Stimulated activated CD4-positive, alpha-beta T cell treated with anti-CD3 and anti-CD28 coated beads, Interleukin-1b, Interleukin-23, amount 100 ng/mL, for 24 hours (primary cell): Measurements from ENCODE around the gene CHD9.
"Not testable (repeated sequence)": the region's sequence is repeated elsewhere in the genome, so short reads cannot be mapped to it uniquely, and the experiment has no call there.

Experiments used
- DNase-seq, 4 experiments: peaks; one replicate each; pipeline ENCODE4 v3.0.0-alpha.2; 2020; ENCODE audit warnings: low read depth in 4 of 4, low spot score in 1 of 4

Gene CHD9

DNA sequence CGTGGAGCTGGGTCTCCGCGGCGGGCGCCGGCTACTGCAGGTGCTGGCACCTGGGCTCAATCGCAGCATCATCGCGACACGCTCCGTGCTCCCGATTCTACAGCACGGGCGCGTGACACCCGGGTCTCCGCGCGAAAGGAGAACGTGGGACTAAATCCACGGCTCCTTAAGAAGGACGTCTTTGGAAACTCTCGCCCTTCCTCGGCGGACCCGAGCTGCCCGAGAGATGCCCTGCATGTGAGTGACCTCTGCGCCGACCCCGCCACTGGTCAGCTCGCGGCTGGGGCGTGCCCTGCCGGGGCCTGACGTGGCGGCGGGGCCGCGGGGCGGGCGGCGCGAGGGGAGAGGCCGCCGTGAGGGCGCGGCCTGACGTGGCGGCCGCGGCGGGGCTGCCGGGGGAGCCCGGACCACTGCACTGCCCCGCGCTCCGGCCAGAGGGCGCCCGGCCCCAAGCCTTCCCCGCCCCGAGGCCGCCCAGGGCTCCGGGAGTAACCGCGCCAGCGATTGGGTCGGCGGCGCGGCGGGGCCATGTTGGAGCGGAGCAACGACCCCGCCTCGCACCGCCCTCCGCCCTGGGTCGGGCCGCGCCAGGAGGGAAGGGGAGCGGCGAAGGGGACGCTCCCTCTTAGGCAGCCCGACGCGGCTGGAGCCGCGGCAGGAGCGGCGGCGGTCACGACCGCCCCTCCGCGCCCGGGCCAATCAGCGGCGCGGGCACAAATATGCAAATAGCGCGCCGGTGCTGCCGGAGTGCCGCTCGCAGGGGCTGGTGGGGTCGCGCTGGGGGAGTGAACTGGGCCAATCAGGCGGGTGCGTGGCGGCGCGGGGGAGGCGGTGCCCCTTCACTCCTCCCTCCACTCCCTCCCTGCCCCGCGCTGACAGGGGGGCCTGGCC lies 75.6 kb downstream of the CHD9 start:
- DNase-seq: peak; percentile 71 to 90 (median 84)

DNA sequence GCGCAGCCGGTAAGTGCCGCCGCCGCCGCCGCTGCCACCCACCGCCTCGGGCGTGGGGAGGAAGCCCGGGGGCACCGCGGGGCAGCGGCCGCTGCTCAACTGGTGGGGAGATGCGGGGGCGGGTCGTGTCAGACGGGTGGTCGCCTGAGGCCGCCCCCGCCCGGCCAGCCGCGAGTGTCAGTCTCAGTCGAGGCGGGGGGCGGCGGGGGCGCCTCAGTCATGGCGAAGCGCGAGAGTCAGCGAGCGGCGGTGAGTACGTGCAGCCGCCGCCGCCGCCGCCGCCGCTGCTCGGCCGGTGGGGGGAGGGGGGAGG lies 76.2 kb downstream of the CHD9 start:
- DNase-seq: no peak

DNA sequence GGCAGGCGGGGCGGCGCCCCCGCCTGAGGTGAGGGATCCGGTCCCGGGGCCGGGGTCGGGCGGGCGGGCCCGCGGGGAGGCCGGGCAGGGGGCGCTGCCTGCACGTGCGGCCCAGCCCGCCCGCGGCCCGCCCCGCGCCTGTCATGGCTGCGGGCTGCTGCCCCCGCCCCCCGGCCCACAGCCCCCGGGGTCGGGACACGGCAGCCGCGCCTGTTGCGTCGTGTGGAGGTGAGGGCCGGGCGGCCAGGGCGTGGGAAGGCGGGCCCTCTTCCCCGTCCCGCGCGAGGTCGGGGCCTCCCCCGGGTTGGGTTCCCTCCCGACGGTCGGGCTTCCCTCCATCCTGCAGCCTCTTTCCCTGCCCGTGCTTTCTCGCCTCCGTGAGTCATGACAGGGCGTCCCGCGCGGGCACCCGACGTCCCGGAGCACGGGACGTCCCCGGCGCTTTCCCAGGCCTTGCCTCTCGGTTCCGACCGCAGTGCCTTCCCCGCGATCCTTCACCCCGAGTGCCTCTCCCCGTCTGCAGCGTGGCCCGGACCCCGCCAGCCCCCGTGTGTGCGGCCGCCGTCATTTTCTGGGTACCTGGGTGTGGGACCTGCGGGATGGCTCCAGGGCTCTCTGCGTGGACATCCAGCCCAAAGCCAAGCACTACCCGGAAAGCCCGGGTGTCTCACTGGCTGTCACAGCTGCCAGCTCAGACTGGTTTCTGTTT lies 76.7 kb downstream of the CHD9 start:
- peak; percentile 26 to 60 (median 43) for DNase-seq

DNA sequence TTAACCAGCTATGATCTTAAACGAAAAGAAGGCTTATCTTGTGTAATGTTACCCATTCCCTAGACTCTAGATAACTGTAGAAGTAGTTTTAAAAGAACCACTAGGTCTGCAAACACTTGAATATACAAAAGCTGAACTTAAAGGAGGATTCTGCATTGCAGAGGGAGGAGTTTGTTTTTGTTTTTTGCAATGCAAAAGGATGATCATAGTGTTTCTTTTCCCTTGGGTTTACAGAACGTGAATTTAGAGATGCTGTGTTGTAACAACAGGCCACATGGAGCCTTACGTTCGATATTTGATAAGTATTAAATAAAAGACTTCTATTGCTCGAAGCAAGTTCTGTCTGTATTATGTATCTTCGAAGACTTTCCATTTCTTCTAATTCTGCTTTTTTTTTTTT lies 77.6 kb downstream of the CHD9 start:
- no peak for DNase-seq

DNA sequence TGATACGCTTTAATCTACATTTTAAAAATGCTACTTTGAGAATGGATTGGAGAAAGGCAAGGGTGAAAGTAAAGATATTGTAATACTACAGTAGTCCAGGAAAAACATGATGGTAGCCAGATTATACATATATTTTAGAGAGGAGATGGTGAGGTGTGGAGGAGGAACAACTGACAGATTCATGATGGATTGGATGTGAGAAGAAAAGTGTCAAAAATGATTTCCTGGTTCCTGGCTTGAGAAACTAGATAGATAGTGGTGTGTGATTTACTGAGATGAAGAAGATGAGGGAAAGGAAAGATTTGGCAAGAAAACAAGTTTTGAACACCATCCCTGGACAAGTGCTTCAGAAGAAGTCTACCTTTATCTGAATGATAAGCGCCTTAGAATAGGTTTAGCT lies 80.5 kb downstream of the CHD9 start:
- no peak for DNase-seq

DNA sequence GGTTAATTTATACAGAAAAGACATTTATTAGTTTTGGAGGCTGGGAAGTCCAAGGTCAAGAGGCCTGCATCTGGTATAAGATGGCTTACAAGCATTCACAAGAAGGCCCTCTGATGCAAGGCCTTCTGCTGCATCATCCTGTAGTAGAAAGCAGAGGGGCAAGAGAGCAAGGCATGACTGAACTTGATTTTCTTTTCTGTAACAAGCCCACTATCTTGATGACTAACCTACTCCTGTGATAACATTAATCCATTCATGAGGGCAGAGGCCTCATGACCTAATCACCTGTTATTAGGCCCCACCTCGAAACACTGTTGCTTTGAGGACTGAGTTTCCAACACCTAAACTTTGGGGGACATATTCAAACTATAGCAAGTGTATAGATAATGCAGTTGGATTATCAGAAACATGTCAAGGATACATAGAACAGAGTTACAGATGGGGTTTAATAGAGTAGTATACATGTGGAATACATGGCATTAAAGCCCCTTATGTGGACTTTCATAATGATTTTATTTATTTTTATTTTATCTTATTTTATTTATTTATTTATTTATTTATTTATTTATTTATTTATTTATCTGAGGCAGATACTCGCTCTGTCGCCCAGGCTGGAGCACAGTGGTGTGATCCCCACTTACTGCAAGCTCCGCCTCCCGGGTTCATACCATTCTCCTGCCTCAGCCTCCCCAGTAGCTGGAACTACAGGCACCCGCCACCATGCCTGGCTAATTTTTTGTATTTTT lies 88.2 kb downstream of the CHD9 start:
- no peak for DNase-seq

DNA sequence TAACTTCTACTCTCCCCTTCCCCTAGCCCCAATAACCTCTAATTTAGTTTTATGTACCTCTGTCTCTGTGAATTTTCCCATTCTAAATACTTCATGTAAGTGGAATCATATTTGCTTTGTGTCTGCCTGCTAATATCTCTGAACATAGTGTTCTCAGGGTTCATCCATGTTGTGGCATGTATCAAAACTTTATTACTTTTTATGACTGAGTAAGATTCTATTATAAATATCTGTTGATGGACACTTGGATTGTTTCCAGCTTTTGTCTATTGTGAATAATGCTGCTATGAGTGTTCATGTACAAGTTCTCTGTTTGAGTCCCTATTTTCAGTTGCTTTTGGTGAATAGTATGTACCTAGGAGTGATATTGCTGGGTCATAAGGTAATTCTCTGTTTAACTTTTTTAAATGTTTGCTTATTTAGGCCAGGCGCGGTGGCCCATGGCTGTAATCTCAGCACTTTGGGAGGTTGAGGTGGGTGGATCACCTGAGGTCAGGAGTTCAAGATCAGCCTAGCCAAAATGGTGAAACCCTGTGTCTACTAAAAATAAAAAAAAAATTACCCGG lies 92.8 kb downstream of the CHD9 start:
- no peak for DNase-seq

DNA sequence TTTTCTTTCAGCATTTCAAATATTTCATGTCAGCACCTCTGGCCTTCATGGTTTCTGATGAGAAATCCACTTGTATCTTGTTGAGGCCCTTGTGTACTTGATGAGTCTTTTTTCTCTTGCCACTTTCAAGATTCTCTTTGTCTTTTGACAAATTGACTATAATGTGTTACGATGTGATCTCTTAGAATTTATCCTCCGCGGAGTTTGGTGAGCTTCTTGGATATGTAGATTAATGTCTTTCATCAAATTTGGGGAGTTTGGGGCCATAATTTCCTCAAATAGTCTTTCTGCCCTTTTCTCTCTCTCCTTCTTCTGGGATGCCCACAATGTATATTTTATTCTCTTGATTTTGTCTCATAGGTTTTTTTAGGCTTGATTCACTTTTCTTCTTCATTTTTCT lies 96.0 kb downstream of the CHD9 start:
- DNase-seq: no peak

DNA sequence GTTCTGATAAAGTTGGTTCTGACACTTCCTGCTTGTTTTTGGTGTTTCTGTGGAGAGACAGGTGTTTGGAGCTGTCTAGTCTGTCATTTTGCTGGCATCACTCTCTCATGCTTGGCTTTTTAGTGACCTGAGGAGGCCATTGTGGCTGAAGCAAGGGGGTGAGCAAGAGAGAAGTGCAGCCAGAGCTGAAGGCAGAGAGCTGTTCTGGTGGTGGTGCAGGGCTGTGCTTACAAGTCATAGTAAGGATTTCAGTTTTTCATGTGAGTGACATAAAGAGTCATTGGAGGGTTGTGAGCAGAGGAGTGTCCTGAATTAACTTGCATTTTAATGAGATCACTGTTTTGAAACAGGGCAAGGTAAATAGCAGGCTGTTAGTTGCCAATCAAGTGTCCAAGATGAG lies 97.5 kb downstream of the CHD9 start:
- no peak for DNase-seq

DNA sequence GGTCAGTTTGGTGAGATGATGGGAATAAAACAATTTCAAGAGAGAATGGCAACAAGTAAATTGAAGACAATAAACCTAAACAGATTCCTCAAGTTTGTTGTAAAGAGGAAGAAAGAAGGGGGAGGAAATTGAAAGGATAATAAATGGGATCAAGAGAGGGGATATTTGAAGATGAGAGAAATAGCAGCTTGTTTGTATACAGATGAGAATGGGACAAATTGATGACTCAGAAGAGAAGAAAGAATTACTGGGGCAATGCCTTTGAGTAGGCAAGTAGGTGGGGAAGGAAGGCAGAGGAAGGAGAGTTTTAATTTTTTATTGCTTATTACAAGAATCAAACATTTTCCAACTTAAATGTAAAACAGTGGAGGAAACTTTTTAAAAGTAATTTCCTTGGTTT lies 98.3 kb downstream of the CHD9 start:
- no peak for DNase-seq

DNA sequence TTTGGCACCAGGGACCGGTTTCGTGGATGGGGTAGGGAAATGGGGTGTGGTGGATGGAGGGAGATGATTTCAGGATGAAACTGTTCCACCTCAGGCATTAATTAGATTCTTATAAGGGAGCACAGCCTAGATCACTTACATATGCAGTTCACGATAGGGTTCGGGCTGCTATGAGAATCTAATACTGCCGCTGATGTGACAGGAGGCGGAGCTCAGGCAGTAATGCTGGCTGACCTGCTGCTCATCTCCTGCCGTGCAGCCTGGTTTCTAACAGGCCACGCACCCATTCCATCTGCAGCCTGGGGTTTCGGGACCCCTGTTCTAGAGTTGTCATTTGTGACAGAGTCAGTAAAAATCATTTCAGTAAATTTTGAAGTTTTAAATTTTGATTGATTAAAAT lies 99.7 kb downstream of the CHD9 start:
- no peak for DNase-seq

DNA sequence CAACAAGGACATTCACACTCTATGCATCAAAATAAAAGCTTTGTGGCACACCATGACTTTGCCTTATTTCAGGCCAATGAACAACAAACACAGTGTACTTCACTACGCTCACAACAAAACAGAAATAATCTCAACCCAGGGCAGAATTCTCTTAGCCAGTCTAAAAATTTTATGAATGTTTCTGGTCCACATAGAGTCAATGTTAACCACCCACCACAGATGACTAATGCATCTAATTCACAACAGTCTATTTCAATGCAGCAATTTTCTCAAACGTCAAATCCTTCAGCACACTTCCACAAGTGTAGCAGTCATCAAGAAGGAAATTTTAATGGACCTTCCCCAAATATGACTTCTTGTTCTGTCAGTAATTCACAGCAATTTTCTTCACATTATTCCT lies 101.7 kb downstream of the CHD9 start:
- DNase-seq: no peak

DNA sequence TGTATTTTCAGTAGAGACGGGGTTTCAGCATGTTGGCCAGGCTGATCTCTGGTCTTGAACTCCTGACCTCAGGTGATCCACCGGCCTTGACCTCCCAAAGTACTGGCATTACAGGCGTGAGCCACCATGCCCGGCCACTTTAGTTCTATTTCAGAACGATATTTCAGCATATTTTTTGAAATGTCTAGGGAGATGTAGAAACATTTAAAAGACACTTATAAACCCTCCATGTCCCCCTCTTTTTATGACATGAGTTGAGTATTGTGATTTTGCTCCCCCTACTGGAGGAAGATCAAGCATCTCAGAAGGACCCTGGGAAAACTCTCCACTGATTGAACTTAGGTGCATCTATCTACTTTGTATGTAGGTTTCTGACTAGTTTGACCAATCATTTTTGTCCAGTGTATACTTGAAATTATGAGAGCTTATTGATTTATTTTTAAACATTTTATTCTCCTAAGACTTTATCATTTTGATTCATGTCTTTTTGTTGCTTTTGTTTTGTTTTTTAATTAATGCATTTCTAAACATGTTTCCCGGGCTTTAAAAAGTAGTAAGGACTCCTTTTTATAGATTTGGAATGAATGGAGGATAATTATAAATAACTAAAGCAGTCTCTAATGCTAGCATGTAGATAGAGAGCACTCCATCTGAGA lies 105.1 kb downstream of the CHD9 start:
- no peak for DNase-seq

DNA sequence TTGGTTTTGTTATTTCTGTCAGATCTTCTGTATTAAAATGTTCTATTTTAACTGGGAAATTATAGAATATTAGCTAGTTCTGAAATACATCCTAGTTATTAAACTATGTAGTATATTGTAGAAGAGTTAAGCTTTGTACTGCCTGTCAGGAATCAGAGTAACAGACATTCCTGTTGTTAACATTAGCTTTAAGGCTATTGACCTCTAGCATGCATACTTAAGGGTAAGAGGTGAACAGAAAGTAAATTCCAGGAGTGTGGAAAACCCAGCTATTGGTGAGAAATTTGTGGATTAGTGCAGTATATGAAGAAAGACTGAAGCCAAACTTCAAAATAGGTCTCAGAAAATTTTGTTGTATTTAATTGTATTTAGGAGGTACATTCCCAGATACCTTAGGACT lies 111.3 kb downstream of the CHD9 start:
- DNase-seq: no peak

DNA sequence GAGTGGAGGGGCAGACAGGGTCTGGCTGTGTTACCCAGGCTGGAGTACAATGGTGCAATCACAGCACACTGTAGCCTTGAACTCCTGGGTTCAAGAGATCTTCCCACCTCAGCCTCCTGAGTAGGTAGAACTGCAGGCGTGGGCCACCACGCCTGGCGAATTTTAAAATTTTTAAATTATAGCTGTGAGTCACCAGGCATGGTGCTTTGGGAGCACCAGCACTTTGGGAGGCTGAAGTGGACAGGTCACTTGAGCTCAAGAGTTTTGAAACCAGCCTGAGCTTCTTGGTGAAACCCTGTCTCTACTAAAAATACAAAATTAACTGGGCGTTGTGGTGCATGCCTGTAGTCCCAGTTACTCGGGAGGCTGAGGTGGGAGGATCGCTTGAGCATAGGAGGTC lies 114.0 kb downstream of the CHD9 start:
- DNase-seq: no peak

DNA sequence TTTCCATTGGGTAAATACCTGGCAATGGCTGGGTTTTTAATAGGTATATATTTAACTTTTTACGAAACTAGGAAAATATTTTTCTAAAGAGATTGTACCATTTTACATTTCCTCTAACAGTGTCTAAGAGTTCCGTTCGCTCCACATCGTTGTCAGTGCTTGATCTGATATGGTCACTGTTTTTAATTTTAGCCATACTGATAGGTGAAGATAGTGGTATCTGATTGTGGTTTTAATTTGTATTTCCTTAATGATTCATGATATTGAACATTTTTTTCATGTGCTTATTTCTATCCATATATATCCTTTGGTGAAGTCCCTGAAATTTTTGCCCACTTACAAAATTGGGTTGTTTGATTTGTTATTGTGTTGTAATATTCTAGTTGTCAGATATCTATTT lies 117.7 kb downstream of the CHD9 start:
- no peak for DNase-seq

DNA sequence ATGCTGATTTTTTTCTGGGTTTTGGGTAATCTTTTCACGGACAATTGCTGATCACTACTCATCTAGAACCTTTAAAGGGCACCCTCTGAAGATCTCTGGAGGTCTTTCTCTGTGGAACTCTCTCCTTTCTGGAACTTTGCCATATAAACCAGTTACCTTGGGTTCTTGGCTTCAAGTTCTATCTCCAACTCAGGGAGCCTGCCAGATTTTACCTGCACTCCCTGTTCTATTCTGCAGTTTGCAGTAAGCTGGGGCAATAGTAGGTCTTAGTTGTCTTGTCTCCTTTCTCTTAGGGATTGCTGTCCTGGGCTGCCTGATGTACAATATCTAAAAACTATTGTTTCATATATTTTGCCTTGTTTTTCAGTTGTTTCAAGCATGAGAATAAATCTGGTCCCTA lies 120.3 kb downstream of the CHD9 start:
- no peak for DNase-seq

DNA sequence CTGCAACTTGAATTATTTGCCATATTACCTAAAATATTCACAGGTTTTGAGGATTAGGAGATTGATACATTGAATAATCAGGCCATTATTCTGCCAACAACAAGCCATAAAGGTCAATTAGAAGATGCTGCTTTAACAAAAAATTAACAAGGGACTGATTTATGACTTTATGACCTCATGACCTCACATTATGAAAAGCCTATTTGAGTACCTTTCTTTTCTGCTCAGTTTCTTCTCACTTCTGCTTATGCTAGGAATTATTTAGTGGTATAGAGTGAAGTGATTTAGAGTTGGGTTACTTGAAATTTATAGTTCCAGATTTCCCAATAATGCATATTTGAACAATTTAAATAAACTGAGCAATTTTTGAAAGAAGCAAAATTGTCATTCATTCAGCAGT lies 121.6 kb downstream of the CHD9 start:
- DNase-seq: no peak

DNA sequence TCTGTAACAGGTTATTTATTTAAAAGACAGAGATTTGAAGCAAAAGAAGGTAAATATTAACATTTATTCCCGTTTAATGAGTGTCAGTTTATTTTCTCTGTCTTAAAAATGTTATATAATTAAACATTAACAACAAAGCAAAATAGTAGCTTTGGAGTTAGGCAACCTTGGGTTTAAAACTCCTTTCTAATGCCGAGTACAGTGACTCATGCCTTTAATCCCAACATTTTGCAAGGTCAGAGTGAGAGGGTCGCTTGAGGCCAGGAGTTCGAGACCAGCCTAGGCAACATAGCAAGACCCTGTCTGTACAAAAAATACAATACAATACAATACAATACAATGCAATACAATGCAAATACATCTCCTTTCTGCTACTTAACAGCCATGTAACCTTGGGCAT lies 128.7 kb downstream of the CHD9 start:
- no peak for DNase-seq

DNA sequence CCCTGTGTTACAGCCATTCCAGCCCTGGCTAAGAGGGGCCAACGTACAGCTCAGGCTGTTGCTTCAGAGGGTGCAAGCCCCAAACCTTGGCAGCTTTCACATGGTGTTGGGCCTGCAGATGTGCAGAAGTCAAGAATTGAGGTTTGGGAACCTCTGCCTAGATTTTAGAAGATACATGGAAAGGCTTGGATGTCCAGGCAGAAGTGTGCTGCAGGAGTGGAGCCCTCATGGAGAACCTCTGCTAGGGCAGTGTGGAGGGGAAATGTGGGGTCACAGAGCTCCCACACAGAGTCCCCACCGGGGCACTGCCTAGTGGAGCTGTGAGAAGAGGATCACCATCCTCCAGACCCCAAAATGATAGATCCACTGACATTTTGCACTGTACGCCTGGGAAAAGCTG lies 130.9 kb downstream of the CHD9 start:
- DNase-seq: not testable (repeated sequence)

DNA sequence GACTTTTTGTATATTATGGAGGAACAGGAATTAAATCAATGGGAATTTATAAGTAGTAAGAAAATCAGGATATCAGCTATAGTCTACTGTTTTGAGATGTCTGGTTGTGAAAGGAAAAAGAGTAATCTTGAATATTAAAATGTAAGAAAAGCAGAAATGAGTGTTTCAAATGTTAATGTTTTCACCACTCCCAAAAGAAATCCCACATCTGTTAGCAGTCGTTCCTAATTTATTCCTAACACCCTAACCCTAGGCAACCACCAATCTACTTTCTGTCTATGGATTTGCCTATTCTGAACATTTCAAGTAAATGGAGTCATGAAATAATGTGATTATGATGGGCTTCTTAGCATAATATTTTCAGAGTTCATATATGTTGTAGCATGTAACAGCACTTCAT lies 133.0 kb downstream of the CHD9 start:
- no peak for DNase-seq
